ENCODE measurements around the gene CHRNA1. TPM values are rescaled to one million over a fixed set of nuclear protein-coding genes. Genes with fewer than 3 reads are reported as not detected.

CHRNA1 gene
- total and polyA plus RNA-seq, 4 donors: not detected

GRCh38 chr2:174794851-174795374 lies 30.6 kb upstream of the CHRNA1 start:
- Histone ChIP-seq H3K9me3 (ENCODE audit: control insufficient read depth in 4 of 4, low read length in 3 of 4) (no peaks in the 10 kb centered on the region), H3K4me3 (ENCODE audit: low read depth in 1 of 3, low read length in 3 of 3) (no peak overlapping the region), H3K27ac (ENCODE audit: low read depth in 1 of 2, low read length in 2 of 2) (no peak overlapping the region), H3K27me3 (ENCODE audit: control insufficient read depth in 4 of 4, insufficient read depth in 4 of 4, low read length in 3 of 4) (peaks cover 0 to 2% (median 0%) of the 10 kb centered on the region in 4 donors), H3K4me1 (ENCODE audit: control insufficient read depth in 4 of 4, insufficient read depth in 4 of 4, low read length in 3 of 4) (no peaks in the 10 kb centered on the region), H3K36me3 (ENCODE audit: control insufficient read depth in 4 of 4, insufficient read depth in 3 of 4, low read depth in 1 of 4, low read length in 3 of 4) (no peaks in the 10 kb centered on the region), H3K9ac (ENCODE audit: low read depth in 1 of 2, low read length in 2 of 2) (no peak overlapping the region)
- no peak for TF ChIP-seq FOXA1 (IDR thresholded peaks at IDR 0.05)
- no peak for TF ChIP-seq MAX (IDR thresholded peaks at IDR 0.05)
- no peak for TF ChIP-seq FOXA2 (IDR thresholded peaks at IDR 0.05)
- TF ChIP-seq NR2F2 (IDR thresholded peaks at IDR 0.05): no peak
- TF ChIP-seq HNF4G (IDR thresholded peaks at IDR 0.05): no peak
- TF ChIP-seq HNF4A (conservative IDR thresholded peaks at IDR 0.05): no peak
- TF ChIP-seq EGR1 (IDR thresholded peaks at IDR 0.05; ENCODE audit: low read depth in 2 of 2): no peak
- no peak for TF ChIP-seq ZBTB33 (IDR thresholded peaks at IDR 0.05)
- no peak for TF ChIP-seq YY1 (IDR thresholded peaks at IDR 0.05)
- TF ChIP-seq RAD21 (IDR thresholded peaks at IDR 0.05): no peak
- no peak for TF ChIP-seq TAF1 (conservative IDR thresholded peaks at IDR 0.05)
- no peak for TF ChIP-seq GABPA (IDR thresholded peaks at IDR 0.05 in 1 of 2, conservative IDR thresholded peaks at IDR 0.05 in 1 of 2)
- no peak for TF ChIP-seq ATF3 (IDR thresholded peaks at IDR 0.05)
- no peak for TF ChIP-seq CTCF (IDR thresholded peaks at IDR 0.05; ENCODE audit: low read depth, low read length, missing input control)
- TF ChIP-seq SP1 (IDR thresholded peaks at IDR 0.05): no peak
- TF ChIP-seq REST (IDR thresholded peaks at IDR 0.05): no peak
- no peak for TF ChIP-seq RXRA (IDR thresholded peaks at IDR 0.05)
- no peak for TF ChIP-seq JUND (IDR thresholded peaks at IDR 0.05)
- WGBS: 87% methylated on average over 3 of the region's 3 CpGs
- no peak for DNase-seq (ENCODE audit: low spot score)
